Sigmoid colon (tissue), 4 donors: ENCODE results near the gene TYR.

ENCODE experiments used
- EP300 ChIP-seq, 4 donors: sonication (generic); formaldehyde crosslinking; IDR thresholded peaks; one replicate each; pipeline ENCODE4 v1.6.1; 2017; ENCODE audit warnings: antibody characterized with exemption in 4 of 4
- POLR2A ChIP-seq, 2 donors: fragments of 450-650 bp; IDR thresholded peaks; one replicate each; pipeline ENCODE4 v1.6.1; 2016; ENCODE audit warnings: antibody characterized with exemption in 2 of 2, mild to moderate bottlenecking in 2 of 2, moderate library complexity in 2 of 2

- no peak for TF ChIP-seq POLR2A (IDR thresholded peaks at IDR 0.05)
- TF ChIP-seq EP300 (IDR thresholded peaks at IDR 0.05) = no peak
Measured at GRCh38 chr11:89161949-89162348, 15.7 kb upstream of the TYR start.
